Measurements from ENCODE around the gene SAMD3.
"Not testable (repeated sequence)": the region's sequence is repeated elsewhere in the genome, so short reads cannot be mapped to it uniquely, and the experiment has no call there.

The SAMD3 gene

GRCh38 chr6:130176378-130176777, 46.4 kb downstream of the SAMD3 start:
- DNase-seq (ENCODE audit: low read depth, low spot score): no peak

- not testable (repeated sequence) for DNase-seq (ENCODE audit: low read depth, low spot score)
These were observed 49.3 kb downstream of the SAMD3 start for GRCh38 chr6:130173377-130174004.

GRCh38 chr6:130170160-130170559, 52.6 kb downstream of the SAMD3 start:
- not testable (repeated sequence) for DNase-seq (ENCODE audit: low read depth, low spot score)

GRCh38 chr6:130167655-130168054, 55.1 kb downstream of the SAMD3 start:
- DNase-seq (ENCODE audit: low read depth, low spot score): no peak

GRCh38 chr6:130164251-130164650, 58.5 kb downstream of the SAMD3 start:
- DNase-seq (ENCODE audit: low read depth, low spot score): no peak

GRCh38 chr6:130163266-130163665, 59.5 kb downstream of the SAMD3 start:
- no peak for DNase-seq (ENCODE audit: low read depth, low spot score)

- DNase-seq (ENCODE audit: low read depth, low spot score): no peak
These were observed 60.3 kb downstream of the SAMD3 start for GRCh38 chr6:130162421-130162820.

- no peak for DNase-seq (ENCODE audit: low read depth, low spot score)
These were observed 60.9 kb downstream of the SAMD3 start for GRCh38 chr6:130161683-130162404.

GRCh38 chr6:130159956-130160355, 62.8 kb downstream of the SAMD3 start:
- DNase-seq (ENCODE audit: low read depth, low spot score): no peak

GRCh38 chr6:130158548-130158947, 64.2 kb downstream of the SAMD3 start:
- no peak for DNase-seq (ENCODE audit: low read depth, low spot score)

GRCh38 chr6:130158056-130158455, 64.7 kb downstream of the SAMD3 start:
- DNase-seq (ENCODE audit: low read depth, low spot score): no peak

- no peak for DNase-seq (ENCODE audit: low read depth, low spot score)
These were observed 65.8 kb downstream of the SAMD3 start for GRCh38 chr6:130156908-130157307.

- DNase-seq (ENCODE audit: low read depth, low spot score): no peak
These were observed 69.7 kb downstream of the SAMD3 start for GRCh38 chr6:130152908-130153510.

- DNase-seq (ENCODE audit: low read depth, low spot score): no peak
These were observed 71.8 kb downstream of the SAMD3 start for GRCh38 chr6:130150906-130151305.

- DNase-seq (ENCODE audit: low read depth, low spot score): not testable (repeated sequence)
These were observed 73.7 kb downstream of the SAMD3 start for GRCh38 chr6:130149016-130149415.

- DNase-seq (ENCODE audit: low read depth, low spot score): no peak
These were observed 74.6 kb downstream of the SAMD3 start for GRCh38 chr6:130148181-130148580.

GRCh38 chr6:130147111-130147510, 75.6 kb downstream of the SAMD3 start:
- no peak for DNase-seq (ENCODE audit: low read depth, low spot score)

- no peak for DNase-seq (ENCODE audit: low read depth, low spot score)
These were observed 79.0 kb downstream of the SAMD3 start for GRCh38 chr6:130143709-130144108.

GRCh38 chr6:130140084-130140483, 82.7 kb downstream of the SAMD3 start:
- no peak for DNase-seq (ENCODE audit: low read depth, low spot score)

GRCh38 chr6:130138909-130139242, 83.9 kb downstream of the SAMD3 start:
- no peak for DNase-seq (ENCODE audit: low read depth, low spot score)

GRCh38 chr6:130138116-130138908, 84.4 kb downstream of the SAMD3 start:
- DNase-seq (ENCODE audit: low read depth, low spot score): no peak

- no peak for DNase-seq (ENCODE audit: low read depth, low spot score)
These were observed 86.0 kb downstream of the SAMD3 start for GRCh38 chr6:130136798-130137197.

Measured in activated CD4-positive, CD25-positive, alpha-beta regulatory T cell treated with anti-CD3 and anti-CD28 coated beads, Interleukin-2, amount 50 U/mL, for 16 hours (primary cell).